Stomach smooth muscle (tissue), 2 donors: ENCODE data around the gene ERG.

Experiments used
- H3K27ac ChIP-seq: one replicate; pipeline ENCODE4 v1.7.0; 2013; ENCODE audit warnings: mild to moderate bottlenecking, low read length, inconsistent platforms
- H3K27me3 ChIP-seq, 2 donors: one replicate each; pipeline ENCODE4 v1.7.0; 2013; ENCODE audit warnings: low read length in 2 of 2; ENCODE audit not compliant: insufficient read depth in 2 of 2, control insufficient read depth in 1 of 2
- H3K36me3 ChIP-seq, 2 donors: one replicate each; pipeline ENCODE4 v1.7.0; 2013; ENCODE audit warnings: low read length in 2 of 2; ENCODE audit not compliant: control insufficient read depth in 2 of 2, insufficient read depth in 2 of 2
- H3K4me1 ChIP-seq: one replicate; pipeline ENCODE4 v1.7.0; 2013; ENCODE audit warnings: low read length; ENCODE audit not compliant: control insufficient read depth, insufficient read depth
- H3K4me3 ChIP-seq, 2 donors: one replicate each; pipeline ENCODE4 v1.7.0; 2013; ENCODE audit warnings: low read length in 2 of 2
- H3K9ac ChIP-seq, 2 donors: one replicate each; pipeline ENCODE4 v1.7.0; 2013; ENCODE audit warnings: low read length in 2 of 2, mild to moderate bottlenecking in 1 of 2
- H3K9me3 ChIP-seq, 2 donors: one replicate each; pipeline ENCODE4 v1.7.0; 2013; ENCODE audit warnings: low read length in 2 of 2; ENCODE audit not compliant: control insufficient read depth in 2 of 2
- donor health status: healthy.
- donor health status: Pancreatic carcinoma.

The ERG gene

GRCh38 chr21:38334866-38335265 lies 163.4 kb downstream of the ERG start:
- Histone ChIP-seq H3K4me1 (no peaks in the 10 kb centered on the region), H3K36me3 (no peaks in the 10 kb centered on the region), H3K27ac (no peak overlapping the region), H3K4me3 (no peak overlapping the region), H3K9me3 (no peaks in the 10 kb centered on the region), H3K9ac (no peak overlapping the region), H3K27me3 (peaks cover 0 to 2% of the 10 kb centered on the region in 2 donors)

GRCh38 chr21:38333301-38334272 lies 164.7 kb downstream of the ERG start:
- no peak overlapping the region for H3K4me3 ChIP-seq
- no peaks in the 10 kb centered on the region for H3K36me3 ChIP-seq
- H3K27me3 ChIP-seq, result peaks cover 0 to 4% of the 10 kb centered on the region in 2 donors
- H3K9ac ChIP-seq, result no peak overlapping the region
- no peak overlapping the region for H3K27ac ChIP-seq
- H3K4me1 ChIP-seq, result no peaks in the 10 kb centered on the region
- H3K9me3 ChIP-seq, result no peaks in the 10 kb centered on the region

- Histone ChIP-seq H3K9me3 (no peaks in the 10 kb centered on the region), H3K36me3 (no peaks in the 10 kb centered on the region), H3K4me1 (no peaks in the 10 kb centered on the region), H3K4me3 (no peak overlapping the region), H3K27ac (no peak overlapping the region), H3K9ac (no peak overlapping the region), H3K27me3 (peaks cover 0 to 4% of the 10 kb centered on the region in 2 donors)
These were observed 167.6 kb downstream of the ERG start for GRCh38 chr21:38330666-38331065.
